Thymus (tissue), 11 donors: Measurements from ENCODE around the gene CPVL. TPM values are rescaled to one million over a fixed set of nuclear protein-coding genes. Genes with fewer than 3 reads are reported as not detected.

Experiments
- DNase-seq, 9 donors: peaks; one replicate each; pipeline ENCODE4 v3.0.0-alpha.2; 2013; ENCODE audit warnings: low spot score in 9 of 9, low read depth in 6 of 9, missing footprints in 1 of 9
- H3K27ac ChIP-seq, 2 donors: one replicate each; pipeline ENCODE4 v1.5.1; 2013; ENCODE audit warnings: control low read depth in 1 of 2, low read depth in 1 of 2, low read length in 1 of 2, mild to moderate bottlenecking in 1 of 2, moderate library complexity in 1 of 2
- H3K27me3 ChIP-seq, 2 donors: one replicate each; pipeline ENCODE4 v1.5.1; 2013; ENCODE audit warnings: low read length in 1 of 2; ENCODE audit not compliant: control insufficient read depth in 2 of 2, insufficient read depth in 1 of 2
- H3K36me3 ChIP-seq, 2 donors: one replicate each; pipeline ENCODE4 v1.5.1; 2013; ENCODE audit warnings: low read length in 1 of 2, mild to moderate bottlenecking in 1 of 2, moderate library complexity in 1 of 2; ENCODE audit not compliant: control insufficient read depth in 2 of 2, insufficient read depth in 2 of 2
- H3K4me1 ChIP-seq, 2 donors: one replicate each; pipeline ENCODE4 v1.5.1; 2013; ENCODE audit warnings: low read length in 2 of 2; ENCODE audit not compliant: control insufficient read depth in 2 of 2, insufficient read depth in 2 of 2
- H3K4me3 ChIP-seq, 2 donors: one replicate each; pipeline ENCODE4 v1.5.1; 2013; ENCODE audit warnings: low read length in 2 of 2, control low read depth in 1 of 2, mild to moderate bottlenecking in 1 of 2
- H3K9me3 ChIP-seq, 2 donors: one replicate each; pipeline ENCODE4 v1.5.1; 2013; ENCODE audit warnings: low read length in 1 of 2, mild to moderate bottlenecking in 1 of 2; ENCODE audit not compliant: control insufficient read depth in 2 of 2, insufficient read depth in 1 of 2
- WGBS: extraction: QIAGEN DNeasy Blood & Tissue Kit; methylation state at CpG from one replicate; pipeline ENCODE4 v1.1.7; 2013; 5-methylcytosine and 5-hydroxymethylcytosine counted together
- polyA plus RNA-seq: library from polyadenylated mRNA; stranded (reverse); fragments of 200-250 nt; gene quantifications from one replicate; pipeline ENCODE4 v1.2.3, GENCODE V29; 2013
- total RNA-seq: library from RNA; stranded (reverse); fragments of 120-200 nt; gene quantifications from one replicate; pipeline ENCODE4 v1.2.4, GENCODE V29; 2013
- donor health status: healthy.

Gene CPVL
- total and polyA plus RNA-seq, 2 donors: 112 to 125 TPM

DNA sequence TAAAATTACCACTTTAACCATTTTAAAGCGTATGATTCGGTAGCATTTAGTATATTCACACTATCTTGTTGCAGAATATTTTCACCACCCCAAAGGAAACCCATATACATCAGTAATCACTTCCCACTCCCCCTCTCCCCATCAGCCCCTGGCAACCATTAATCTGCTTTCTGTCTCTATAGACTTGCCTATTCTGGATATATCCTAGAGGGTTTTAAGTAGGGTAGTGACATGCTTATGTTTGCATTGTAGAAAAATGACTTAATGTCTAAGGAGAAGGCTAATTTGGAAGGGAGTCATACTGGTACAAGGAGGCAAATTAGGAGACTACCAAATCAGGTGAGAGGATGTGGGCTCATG lies 145.6 kb downstream of the CPVL start:
- Histone ChIP-seq H3K4me1 (no peaks in the 10 kb centered on the region), H3K27ac (no peak overlapping the region), H3K27me3 (no peaks in the 10 kb centered on the region), H3K36me3 (no peaks in the 10 kb centered on the region), H3K9me3 (no peaks in the 10 kb centered on the region), H3K4me3 (no peak overlapping the region)
- DNase-seq: no peak
- WGBS: 99% methylated on average over 2 of the region's 2 CpGs

DNA sequence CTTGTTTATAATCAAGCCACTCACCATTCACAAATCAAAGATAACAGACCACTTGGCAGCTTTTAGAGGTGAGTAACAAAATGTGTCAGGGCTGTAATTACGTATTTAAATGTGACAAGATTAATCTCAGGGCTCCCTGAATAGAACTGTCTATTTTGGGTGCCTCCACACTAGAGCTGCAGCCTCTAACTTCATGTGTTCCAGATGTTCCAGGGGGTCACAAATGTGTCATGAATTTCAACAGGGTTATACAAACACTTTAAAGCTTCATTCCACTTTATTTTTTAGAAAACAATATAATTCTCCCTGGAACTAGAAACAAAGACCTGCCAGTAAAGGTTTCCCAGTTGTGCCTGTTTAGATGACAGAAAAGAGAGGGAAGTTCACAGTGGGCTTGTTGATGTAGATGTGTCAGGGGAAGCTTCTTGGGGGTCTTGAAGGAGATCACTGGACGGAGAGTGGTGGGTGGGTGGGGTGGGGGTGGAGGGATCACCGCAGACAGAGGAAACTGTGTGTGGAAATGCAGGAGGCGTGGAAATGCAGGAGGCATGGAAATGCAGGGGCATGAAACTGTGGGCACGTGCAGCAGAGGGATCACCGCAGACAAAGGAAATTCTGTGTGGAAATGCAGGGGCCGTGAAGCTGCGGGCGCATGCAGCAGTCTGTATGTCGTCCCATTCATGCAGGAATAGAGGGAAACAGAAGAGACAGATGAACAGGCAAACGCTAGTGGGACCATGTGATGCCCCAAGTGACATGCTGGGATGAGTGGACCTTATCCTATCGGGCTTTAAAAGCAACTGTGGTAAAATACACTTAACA lies 146.2 kb downstream of the CPVL start:
- no peak overlapping the region for H3K4me3 ChIP-seq
- DNase-seq: no peak
- no peaks in the 10 kb centered on the region for H3K9me3 ChIP-seq
- no peaks in the 10 kb centered on the region for H3K36me3 ChIP-seq
- 96% methylated on average over 12 of the region's 12 CpGs for WGBS
- H3K27ac ChIP-seq: no peak overlapping the region
- H3K27me3 ChIP-seq: no peaks in the 10 kb centered on the region
- H3K4me1 ChIP-seq: no peaks in the 10 kb centered on the region

DNA sequence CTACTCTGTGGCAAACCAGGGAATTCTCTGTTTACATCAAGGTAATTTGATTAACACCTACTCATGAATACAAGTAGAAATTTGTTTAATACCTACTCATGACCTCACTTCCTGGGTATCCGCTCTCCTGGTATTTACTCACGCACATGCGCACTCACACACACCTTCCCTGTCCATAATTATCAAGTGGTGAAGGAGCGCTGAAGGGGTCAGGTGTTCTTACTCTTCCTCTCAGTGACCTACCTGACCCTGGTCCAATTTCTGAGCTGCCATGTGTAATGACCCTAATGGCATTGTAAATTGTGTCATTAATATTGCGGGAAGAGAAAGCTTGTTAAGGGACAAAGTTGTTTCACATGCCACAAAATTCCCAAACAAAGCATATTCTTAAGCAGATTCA lies 146.9 kb downstream of the CPVL start:
- 99% methylated on average over 5 of the region's 5 CpGs for WGBS

DNA sequence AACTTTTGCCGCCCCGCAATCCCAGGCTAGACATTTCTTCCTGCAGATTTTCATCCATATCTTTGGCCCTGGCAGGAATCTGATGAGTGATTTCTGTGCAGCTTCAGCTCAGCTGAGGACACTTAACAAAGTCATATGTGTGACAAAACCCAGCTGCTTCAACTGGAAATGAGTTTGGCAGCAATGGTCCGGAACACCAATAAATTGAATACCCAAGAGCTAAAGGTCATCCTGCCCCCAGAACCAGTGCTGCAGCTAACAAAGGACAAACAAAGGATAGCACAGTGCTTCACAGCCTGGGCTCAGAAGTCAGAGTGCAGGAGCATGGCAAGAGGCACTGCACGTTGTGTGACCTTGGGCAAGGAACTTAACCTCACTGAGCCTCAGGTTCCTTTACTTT lies 148.2 kb downstream of the CPVL start:
- Histone ChIP-seq H3K9me3 (no peaks in the 10 kb centered on the region), H3K4me1 (no peaks in the 10 kb centered on the region), H3K4me3 (no peak overlapping the region), H3K36me3 (no peaks in the 10 kb centered on the region), H3K27me3 (no peaks in the 10 kb centered on the region), H3K27ac (no peak overlapping the region)
- no peak for DNase-seq
- 95% methylated on average over 4 of the region's 4 CpGs for WGBS

More for the DNA sequence above, 146.9 kb downstream of the CPVL start:
- Histone ChIP-seq H3K4me1 (no peaks in the 10 kb centered on the region), H3K9me3 (no peaks in the 10 kb centered on the region), H3K36me3 (no peaks in the 10 kb centered on the region), H3K27ac (no peak overlapping the region), H3K4me3 (no peak overlapping the region), H3K27me3 (no peaks in the 10 kb centered on the region)
- DNase-seq: no peak

DNA sequence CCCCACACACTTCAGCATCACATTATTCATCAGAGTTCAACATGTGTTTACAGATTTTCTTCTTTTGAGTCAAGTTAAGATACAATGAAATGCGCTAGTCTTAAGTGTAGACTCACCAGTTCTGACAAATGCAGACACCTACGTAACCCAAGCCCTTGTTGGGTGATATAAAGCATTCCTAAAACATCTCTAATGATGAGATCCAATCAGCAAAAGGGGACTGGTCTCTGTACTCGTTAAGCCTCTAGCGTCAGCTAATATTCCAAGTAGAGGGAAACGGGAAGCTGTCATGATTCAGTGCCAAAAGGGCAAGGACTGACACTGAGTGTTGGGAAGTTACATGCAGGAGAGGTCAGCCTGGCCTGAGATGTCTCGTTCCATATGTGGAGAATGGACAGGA lies 149.5 kb downstream of the CPVL start:
- no peaks in the 10 kb centered on the region for H3K9me3 ChIP-seq
- H3K4me1 ChIP-seq: no peaks in the 10 kb centered on the region
- no peaks in the 10 kb centered on the region for H3K36me3 ChIP-seq
- 95% methylated on average over 6 of the region's 6 CpGs for WGBS
- no peak overlapping the region for H3K4me3 ChIP-seq
- H3K27ac ChIP-seq: no peak overlapping the region
- no peak for DNase-seq
- H3K27me3 ChIP-seq: no peaks in the 10 kb centered on the region

DNA sequence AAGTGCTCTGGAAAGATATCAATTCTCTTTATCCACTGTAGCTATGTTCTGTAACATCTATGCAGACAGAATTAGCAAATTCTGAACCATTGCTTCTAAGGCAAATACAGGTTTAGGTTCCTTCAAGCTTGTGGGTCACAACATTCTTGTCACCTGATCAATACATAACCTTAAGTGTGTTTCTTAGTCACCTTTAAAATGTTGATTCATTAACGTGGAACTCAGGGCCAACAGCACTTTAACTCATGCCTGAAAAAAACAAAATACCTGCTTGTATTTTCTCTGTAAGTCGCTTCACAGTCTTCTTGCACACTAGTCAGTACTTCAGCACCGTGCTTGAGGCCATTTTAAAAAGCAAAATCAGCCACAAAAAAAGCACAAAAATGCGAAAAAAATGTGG lies 153.0 kb downstream of the CPVL start:
- Histone ChIP-seq H3K27me3 (no peaks in the 10 kb centered on the region), H3K27ac (no peak overlapping the region), H3K36me3 (no peaks in the 10 kb centered on the region), H3K4me3 (no peak overlapping the region), H3K9me3 (no peaks in the 10 kb centered on the region), H3K4me1 (no peaks in the 10 kb centered on the region)
- DNase-seq: no peak
- WGBS: 96% methylated on average over 4 of the region's 4 CpGs

DNA sequence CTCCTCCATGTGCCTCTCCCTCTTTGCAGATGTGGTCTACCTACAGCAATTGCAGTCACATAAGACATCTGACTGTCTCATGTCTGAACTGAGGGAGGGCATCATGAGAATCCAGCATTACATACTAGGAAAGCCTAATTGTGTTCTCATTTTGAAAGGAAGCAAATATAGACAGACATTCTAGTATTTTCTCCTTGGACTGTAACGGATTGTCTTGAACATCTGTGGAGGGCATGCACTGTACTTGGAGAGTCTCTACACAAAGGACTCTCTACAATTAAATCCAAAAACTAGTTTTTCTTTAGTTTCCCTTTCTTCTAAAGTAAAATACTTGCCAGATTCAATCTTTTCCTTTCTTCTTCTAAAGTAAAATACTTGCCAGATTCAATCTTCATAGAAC lies 153.5 kb downstream of the CPVL start:
- DNase-seq: no peak
- Histone ChIP-seq H3K27me3 (no peaks in the 10 kb centered on the region), H3K27ac (no peak overlapping the region), H3K36me3 (no peaks in the 10 kb centered on the region), H3K9me3 (no peaks in the 10 kb centered on the region), H3K4me1 (no peaks in the 10 kb centered on the region), H3K4me3 (no peak overlapping the region)
- WGBS: 95% methylated on average over 1 of the region's 1 CpG

DNA sequence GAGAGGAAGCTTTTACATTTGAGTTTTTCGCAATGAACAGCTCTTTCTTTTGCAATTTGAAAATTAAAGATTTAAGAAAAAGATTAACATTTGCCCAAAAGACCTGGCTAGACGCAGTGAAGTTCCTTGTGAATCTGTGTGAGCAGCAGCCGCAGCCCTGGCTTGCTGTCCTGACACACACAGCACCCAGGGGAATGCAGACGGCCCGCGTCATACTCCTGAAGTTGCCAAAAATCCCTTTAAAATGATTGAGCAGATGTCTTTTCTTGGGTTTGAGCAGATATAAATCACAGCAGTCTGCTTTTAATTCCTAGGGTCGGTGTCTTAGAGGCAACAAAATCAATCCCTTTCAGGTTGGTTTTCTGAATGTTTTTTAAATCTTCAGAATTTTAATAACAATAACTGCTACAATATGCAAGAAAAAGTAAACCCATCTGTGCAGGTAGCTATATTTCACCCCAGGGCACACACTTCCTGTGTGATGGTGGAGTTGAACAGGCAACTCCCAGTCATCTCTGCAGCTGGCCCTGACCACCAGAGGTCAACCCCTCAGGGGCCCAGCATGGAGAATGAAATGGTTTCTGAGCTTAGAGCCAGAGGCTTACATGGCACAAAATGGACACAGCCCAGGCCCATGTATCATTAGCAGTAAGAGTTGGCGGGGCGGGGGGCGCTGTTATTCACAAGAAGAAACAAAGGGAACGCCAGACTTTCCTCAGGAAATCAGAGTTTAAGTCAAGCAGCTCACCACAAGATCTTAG lies 156.0 kb downstream of the CPVL start:
- no peak overlapping the region for H3K27ac ChIP-seq
- no peaks in the 10 kb centered on the region for H3K9me3 ChIP-seq
- H3K36me3 ChIP-seq: no peaks in the 10 kb centered on the region
- WGBS: 97% methylated on average over 11 of the region's 11 CpGs
- peaks cover 0 to 2% of the 10 kb centered on the region in 2 donors for H3K4me1 ChIP-seq
- no peak overlapping the region for H3K4me3 ChIP-seq
- no peaks in the 10 kb centered on the region for H3K27me3 ChIP-seq
- no peak for DNase-seq

DNA sequence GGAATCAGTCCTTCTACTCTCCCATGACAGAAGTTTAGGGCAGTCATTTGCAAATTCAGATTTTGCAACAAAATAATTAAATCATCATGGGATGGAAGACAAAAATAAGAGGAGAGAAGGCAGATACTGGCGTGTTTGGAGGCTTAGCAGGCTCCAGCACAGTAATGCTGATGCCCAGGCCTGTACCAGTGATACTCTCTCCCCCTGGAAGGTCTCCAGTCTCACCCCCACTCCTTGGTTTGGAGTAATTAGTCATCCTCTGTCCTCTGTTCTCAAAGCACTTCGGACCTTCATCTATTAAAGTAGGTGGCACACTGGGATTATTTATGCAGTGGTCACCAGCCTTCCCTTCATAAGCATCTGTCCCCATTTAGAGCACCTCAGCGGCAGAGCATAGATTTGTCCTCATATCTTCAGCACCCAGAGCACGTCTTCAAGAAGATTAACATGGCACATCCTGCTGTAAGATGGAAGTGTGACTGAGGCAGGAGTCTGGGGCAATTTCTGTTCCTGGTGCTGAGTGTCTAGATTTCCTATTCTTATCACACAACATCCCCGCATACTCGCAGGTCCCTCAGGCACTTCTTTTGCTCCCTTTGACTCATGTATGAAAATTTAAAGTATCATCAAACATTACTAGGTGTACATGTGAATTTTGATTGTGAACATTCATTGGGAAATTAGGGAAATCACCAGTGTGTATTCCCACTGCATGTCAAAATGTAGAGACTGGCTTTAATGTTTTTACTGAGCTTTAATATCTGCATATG lies 156.9 kb downstream of the CPVL start:
- no peak overlapping the region for H3K4me3 ChIP-seq
- no peak for DNase-seq
- H3K9me3 ChIP-seq: no peaks in the 10 kb centered on the region
- H3K27ac ChIP-seq: no peak overlapping the region
- H3K27me3 ChIP-seq: no peaks in the 10 kb centered on the region
- WGBS: 97% methylated on average over 6 of the region's 6 CpGs
- peaks cover 0 to 2% of the 10 kb centered on the region in 2 donors for H3K4me1 ChIP-seq
- H3K36me3 ChIP-seq: no peaks in the 10 kb centered on the region
